ENCODE results near the gene PHKB. TPM values are rescaled to one million over a fixed set of nuclear protein-coding genes. Genes with fewer than 3 reads are reported as not detected.
"Not testable (repeated sequence)": the region's sequence is repeated elsewhere in the genome, so short reads cannot be mapped to it uniquely, and the experiment has no call there.

PHKB gene
- total RNA-seq, 1 experiment from 2014 or later = 24.9 TPM

GRCh38 chr16:47672475-47672874 is 211.3 kb downstream of the PHKB start:
- no peak for DNase-seq (ENCODE audit: low spot score)

- DNase-seq (ENCODE audit: low spot score) = no peak
These were observed 215.6 kb downstream of the PHKB start for GRCh38 chr16:47676635-47677177.

GRCh38 chr16:47681571-47681970 is 220.4 kb downstream of the PHKB start:
- DNase-seq (ENCODE audit: low spot score) = not testable (repeated sequence)

- DNase-seq (ENCODE audit: low spot score) = no peak
These were observed 226.6 kb downstream of the PHKB start for GRCh38 chr16:47687694-47688093.

- DNase-seq (ENCODE audit: low spot score) = no peak
These were observed 232.1 kb downstream of the PHKB start for GRCh38 chr16:47693226-47693625.

DNA sequence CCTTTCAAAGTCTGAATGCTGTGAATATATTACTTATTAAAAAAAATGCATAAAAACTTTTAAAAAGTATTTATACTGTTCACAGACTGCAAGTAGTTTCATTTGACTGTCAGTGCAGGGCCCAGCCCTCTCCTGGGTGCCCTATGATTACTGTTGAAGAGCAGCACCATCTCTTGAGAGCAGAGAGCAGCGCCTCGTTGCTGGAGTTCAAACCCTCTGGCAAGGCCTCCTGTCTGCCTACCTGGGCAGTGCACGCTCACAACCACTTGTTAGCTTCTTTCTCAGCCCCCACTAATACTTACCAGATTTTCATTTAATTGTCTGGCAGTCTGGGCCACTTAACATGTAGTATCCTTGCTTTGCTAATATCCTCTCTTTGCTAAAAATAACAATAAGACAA is 233.4 kb downstream of the PHKB start:
- DNase-seq (ENCODE audit: low spot score) = no peak

- DNase-seq (ENCODE audit: low spot score) = no peak
These were observed 234.6 kb downstream of the PHKB start for GRCh38 chr16:47695756-47696155.

DNA sequence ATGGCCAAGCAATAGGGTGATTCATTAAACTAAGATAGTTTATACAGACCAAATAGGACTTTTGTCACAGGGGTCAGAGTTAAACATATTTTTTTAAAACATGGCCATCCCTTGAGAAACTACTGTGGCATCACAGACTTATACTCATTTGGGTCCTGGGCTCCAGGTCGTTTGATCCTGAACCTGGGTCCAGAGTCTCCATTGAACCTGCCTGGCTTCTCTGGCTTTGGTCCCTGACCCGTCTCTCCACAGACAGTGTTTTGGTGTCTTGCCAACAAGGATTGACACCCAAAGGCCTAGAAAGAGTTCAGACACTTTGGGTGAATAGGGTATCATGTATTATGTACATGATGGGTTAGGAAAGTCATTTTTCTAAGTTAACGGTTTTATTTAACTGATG is 236.7 kb downstream of the PHKB start:
- DNase-seq (ENCODE audit: low spot score) = no peak

DNA sequence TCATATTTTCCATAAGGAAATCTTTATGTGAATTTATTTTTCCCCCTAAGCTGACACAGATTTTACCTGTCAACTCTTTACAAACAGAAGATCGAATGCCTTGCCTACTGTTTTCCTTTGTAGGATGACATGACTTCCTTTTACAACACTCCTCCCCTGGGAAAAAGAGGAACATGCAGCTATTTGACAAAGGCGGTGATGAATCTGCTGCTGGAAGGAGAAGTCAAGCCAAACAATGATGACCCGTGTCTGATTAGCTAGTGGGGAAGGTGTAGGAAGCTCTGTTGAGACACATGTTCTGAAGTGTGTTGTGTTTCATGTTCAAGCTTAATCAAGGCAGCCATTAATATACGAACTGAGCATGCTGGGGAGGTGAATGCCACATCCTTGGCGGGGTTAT is 238.0 kb downstream of the PHKB start:
- DNase-seq (ENCODE audit: low spot score) = peak; percentile 19

GRCh38 chr16:47700857-47701587 is 239.9 kb downstream of the PHKB start:
- DNase-seq (ENCODE audit: low spot score) = no peak

GRCh38 chr16:47705266-47705665 is 244.1 kb downstream of the PHKB start:
- DNase-seq (ENCODE audit: low spot score) = no peak

DNA sequence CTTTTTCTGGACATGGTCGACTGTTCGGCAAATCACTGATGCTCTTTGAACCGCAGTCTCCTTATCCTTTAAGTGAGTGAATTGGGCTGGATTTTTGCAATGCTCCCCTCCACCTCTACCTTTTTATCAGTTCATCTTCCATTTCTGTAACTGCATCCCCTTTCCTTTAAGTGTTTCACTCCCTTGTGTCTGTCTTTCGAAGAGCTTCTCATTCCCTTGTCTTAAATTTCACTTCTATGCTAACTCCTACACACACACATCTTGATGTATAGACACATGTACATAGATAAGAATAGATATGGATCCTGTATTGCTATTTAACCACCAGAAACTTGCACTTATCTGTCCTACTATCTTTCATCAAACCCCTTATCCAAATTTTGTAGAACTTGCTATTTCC is 250.7 kb downstream of the PHKB start:
- no peak for DNase-seq (ENCODE audit: low spot score)

DNA sequence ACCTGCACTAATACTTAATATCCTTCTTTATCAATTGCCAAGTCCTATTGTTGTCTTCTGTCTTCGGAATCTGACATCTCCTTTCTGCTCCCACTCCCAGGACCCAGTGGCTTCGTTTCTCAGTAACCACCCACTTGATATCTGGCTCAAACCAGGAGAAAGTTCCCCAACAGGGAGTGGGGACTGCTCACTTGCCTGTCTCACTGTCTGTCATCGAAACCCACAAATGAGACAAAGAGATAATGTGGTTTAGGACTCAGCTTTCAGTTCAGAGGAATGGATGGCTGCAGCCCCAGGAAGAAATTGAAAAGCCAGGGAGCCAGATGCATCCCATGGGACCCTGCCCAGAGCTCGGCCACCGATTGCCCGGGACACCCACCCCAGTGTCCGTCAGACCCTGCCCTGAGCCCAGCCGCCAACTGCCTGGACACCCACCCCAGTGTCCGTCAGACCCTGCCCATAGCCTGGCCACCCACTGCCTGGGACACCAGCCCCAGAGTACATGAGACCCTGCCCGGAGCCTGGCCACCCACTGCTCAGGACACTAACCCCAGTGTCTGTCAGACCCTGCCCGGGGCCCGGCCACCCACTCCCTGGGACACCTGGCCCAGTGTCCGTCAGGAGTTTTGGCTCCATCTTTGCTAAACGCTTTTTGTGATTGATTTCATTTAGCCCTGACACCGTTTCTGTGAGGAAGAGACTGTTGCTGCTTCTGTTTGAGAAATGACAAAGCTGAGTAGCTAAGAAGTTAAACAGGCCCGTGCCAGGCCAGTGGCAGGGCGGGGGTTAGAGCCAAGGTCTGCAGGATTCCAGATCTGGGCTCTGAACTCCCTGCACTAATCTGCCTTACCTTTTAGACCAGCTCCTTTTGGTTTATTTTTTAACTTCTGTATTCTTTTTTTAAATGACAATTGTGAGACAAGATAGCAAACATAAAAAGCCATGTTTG is 251.4 kb downstream of the PHKB start:
- DNase-seq (ENCODE audit: low spot score) = no peak

DNA sequence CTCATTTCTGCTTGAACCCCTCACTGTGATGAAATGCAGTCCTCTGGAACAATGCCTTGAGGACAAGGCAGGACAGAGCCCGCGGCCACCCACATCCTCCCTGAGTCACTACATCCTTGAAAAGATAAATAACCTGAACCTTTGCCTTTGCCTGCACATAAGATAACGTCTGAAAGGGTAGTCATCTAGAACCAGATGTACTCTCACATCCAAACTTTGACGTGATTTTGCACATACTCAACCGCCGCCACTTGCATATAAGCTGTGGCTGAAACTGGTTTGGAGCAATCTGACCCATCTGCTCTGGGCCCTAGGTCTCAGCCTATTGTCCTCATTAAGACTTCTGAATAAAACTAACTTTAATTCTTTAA is 252.1 kb downstream of the PHKB start:
- DNase-seq (ENCODE audit: low spot score) = no peak

DNA sequence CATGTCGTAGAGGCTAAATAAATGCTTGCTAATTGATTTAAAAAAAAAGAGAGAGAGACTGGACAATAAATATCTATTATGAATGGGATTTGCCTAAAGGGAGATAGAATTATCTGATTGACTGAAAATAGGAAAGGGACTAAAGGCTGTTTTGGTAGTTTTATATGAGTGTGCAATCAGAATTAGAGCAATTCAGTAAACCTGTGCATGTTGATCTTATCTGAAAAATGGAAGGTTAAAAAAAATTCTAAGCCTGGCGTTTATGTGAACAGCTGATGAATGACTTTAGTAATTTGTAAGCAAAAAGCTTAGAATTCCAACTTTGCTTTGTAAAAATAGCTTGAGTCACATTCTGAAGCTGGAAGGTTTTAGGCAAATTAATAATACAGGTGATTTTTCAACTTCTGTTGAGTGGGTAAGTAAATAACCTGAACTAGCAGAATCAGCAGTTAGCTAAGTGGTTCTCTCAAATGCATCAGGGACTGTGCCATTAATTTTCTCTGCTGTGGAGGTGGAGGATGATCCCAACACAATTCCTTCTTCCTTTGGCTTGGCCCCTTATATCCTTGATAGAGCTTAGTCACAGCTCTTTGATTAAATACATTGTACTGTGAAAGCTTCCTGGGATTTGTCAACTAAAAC is 254.4 kb downstream of the PHKB start:
- no peak for DNase-seq (ENCODE audit: low spot score)

GRCh38 chr16:47716571-47716970 is 255.4 kb downstream of the PHKB start:
- no peak for DNase-seq (ENCODE audit: low spot score)

- no peak for DNase-seq (ENCODE audit: low spot score)
These were observed 258.6 kb downstream of the PHKB start for GRCh38 chr16:47719713-47720112.

- DNase-seq (ENCODE audit: low spot score) = no peak
These were observed 260.0 kb downstream of the PHKB start for GRCh38 chr16:47721006-47721637.

DNA sequence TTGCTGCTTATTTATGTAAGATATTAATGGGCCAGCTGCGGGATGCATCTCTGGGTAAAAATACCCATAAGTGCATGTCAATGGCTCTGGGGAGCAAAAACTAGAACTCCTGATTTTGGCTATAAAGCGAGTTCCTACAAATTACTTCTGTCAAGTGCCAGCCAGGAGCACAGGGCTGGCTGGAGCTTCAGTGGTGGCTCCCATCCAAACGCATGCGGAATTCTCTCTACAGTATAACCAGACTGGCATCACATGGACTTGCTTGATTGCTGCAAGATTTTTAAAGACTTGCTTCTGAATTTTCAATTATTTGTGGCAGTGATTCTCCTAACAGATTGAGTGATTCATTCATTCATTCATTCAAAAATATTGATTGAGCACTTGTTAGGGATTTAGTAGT is 260.9 kb downstream of the PHKB start:
- no peak for DNase-seq (ENCODE audit: low spot score)

- DNase-seq (ENCODE audit: low spot score) = no peak
These were observed 263.1 kb downstream of the PHKB start for GRCh38 chr16:47724115-47724785.

DNA sequence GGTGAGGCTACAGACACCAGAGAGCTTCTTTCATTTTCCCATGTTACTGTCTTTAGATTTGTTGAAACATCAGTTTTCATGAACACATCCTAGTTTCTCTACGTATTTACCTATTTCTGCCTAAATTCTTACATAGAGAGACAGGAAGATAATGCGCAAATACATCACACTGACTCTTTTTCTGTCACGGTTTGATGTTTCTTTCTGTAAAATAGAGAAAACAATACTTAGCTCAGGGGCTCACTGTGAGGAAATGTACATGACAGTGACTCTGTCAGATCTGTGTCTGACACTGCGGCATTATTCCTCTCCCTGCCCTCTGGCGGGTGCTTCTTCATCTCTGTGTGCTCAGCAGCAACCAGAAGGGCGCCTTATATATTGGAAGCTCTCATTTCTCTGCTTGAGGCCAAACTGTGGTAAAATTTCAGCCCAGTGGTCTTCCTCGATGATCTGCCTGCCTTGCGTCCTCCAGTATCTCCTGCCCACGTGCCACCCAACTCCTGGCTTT is 264.1 kb downstream of the PHKB start:
- DNase-seq (ENCODE audit: low spot score) = no peak
